Vagina (tissue), 2 donors: Measurements from ENCODE around the gene ADAMTSL3.

Source experiments
- CTCF ChIP-seq, 3 experiments: fragments of 450-650 bp in 2 of 3; fragments of 200-600 bp in 1 of 3; sonication (generic) in 1 of 3; IDR thresholded peaks; one replicate each; pipeline ENCODE4 v1.5.1; 2017 to 2019; ENCODE audit warnings: antibody characterized with exemption in 3 of 3, mild to moderate bottlenecking in 2 of 3, moderate library complexity in 2 of 3
- POLR2A ChIP-seq, 2 donors: fragments of 450-650 bp; IDR thresholded peaks; one replicate each; pipeline ENCODE4 v1.6.1; 2017; ENCODE audit warnings: antibody characterized with exemption in 2 of 2, mild to moderate bottlenecking in 2 of 2, moderate library complexity in 2 of 2
- POLR2AphosphoS5 ChIP-seq, 2 donors: sonication (generic); formaldehyde crosslinking; IDR thresholded peaks; one replicate each; pipeline ENCODE4 v1.9.0; 2017; ENCODE audit warnings: antibody characterized with exemption in 2 of 2, mild to moderate bottlenecking in 2 of 2, low read depth in 1 of 2; ENCODE audit not compliant: insufficient read depth in 1 of 2

DNA sequence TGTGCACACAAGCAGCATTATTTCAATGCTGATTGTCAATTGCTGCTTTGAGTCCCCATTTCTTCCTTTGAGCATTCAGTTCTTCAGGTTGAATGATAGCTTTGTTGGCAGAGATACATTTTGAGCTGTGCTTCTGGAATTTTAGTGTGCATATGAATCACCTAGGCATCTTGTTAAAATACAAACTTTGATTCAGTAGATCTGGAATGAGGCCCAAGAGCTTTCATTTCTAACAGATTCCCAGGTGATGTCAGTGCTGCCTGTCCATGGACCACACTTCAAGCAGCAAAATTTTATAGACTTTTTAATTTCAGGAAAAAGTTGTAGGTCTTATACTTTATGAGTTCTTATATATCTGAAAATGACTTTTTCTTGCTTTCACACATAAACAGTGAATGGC lies 131.1 kb downstream of the ADAMTSL3 start:
- TF ChIP-seq POLR2AphosphoS5 (IDR thresholded peaks at IDR 0.05; ENCODE audit: insufficient read depth in 1 of 2, low read depth in 1 of 2) = peak in 1 of 2 donors; percentile 38
- no peak for TF ChIP-seq POLR2A (IDR thresholded peaks at IDR 0.05)
- TF ChIP-seq CTCF (IDR thresholded peaks at IDR 0.05) = no peak
